Fibroblast of pulmonary artery (primary cell): ENCODE data around the gene SMIM1.

Experiments
- DNase-seq: peaks from one replicate; pipeline ENCODE4 v3.0.0-alpha.2; 2010; ENCODE audit warnings: low read depth
- H3K4me3 ChIP-seq: replicated peaks from 2 replicates; pipeline ENCODE4 v1.5.1; 2011; ENCODE audit warnings: low read depth, mild to moderate bottlenecking, control low read depth, low read length, moderate library complexity
- CTCF ChIP-seq: IDR thresholded peaks from 2 replicates; pipeline ENCODE4 v1.5.1; 2011; ENCODE audit warnings: mild to moderate bottlenecking, control low read depth, low read length, inconsistent platforms; ENCODE audit errors: missing control alignments

The SMIM1 gene

DNA sequence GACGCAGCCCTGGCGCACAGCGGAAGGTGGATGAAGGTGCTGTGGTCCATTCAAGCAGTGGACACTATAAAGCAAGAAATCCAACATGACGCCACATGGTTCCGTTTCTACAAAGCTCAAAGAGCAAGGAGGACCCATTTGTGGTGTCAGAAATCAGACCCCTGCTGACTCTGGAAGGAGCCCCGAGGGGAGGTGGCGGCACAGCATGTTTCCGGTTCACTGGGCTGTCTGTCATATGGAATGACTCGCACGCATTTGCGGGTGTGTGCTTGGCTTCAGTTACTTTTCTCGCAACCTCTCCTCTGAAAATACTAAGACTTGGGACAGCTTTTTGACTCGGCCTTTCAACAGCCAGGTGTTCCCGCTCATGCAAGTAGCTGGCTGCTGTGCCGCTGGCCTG is 52.8 kb downstream of the SMIM1 start:
- no peak overlapping the region for H3K4me3 ChIP-seq
- TF ChIP-seq CTCF, result no peak
- DNase-seq, result no peak
